HepG2 (cell line): ENCODE data around the gene CDT1. TPM values are rescaled to one million over a fixed set of nuclear protein-coding genes. Genes with fewer than 3 reads are reported as not detected.

Experiments
- AGO2 ChIP-seq: fragments of 200-400 bp; formaldehyde crosslinking; optimal IDR thresholded peaks from 2 replicates; pipeline ENCODE3; 2017; ENCODE audit warnings: mild to moderate bottlenecking, low read depth, low read length, moderate library complexity
- ARID3A ChIP-seq: IDR thresholded peaks from 2 replicates; pipeline ENCODE4 v1.6.1; 2012; ENCODE audit warnings: low read depth, low read length, improper control_type of control experiment
- CAMTA2 ChIP-seq: sonication (generic); formaldehyde crosslinking; IDR thresholded peaks from 2 replicates; pipeline ENCODE4 v1.4.0; 2020; ENCODE audit warnings: mild to moderate bottlenecking, missing genetic modification reagents, borderline replicate concordance
- ELF1 ChIP-seq: sonication (generic); formaldehyde crosslinking; IDR thresholded peaks from 2 replicates; pipeline ENCODE4 v1.4.0; 2020; ENCODE audit warnings: missing genetic modification reagents
- ETS1 ChIP-seq: sonication (generic); formaldehyde crosslinking; IDR thresholded peaks from 2 replicates; pipeline ENCODE4 v1.4.0; 2020; ENCODE audit warnings: missing genetic modification reagents
- FOSL1 ChIP-seq: sonication (generic); formaldehyde crosslinking; IDR thresholded peaks from 2 replicates; pipeline ENCODE4 v1.9.0; 2021; ENCODE audit warnings: missing genetic modification reagents, borderline replicate concordance
- FOXA3 ChIP-seq: IDR thresholded peaks from 2 replicates; pipeline ENCODE4 v1.6.1; 2016; ENCODE audit warnings: missing genetic modification reagents, missing compliant biosample characterization
- MED8 ChIP-seq: sonication (generic); formaldehyde crosslinking; IDR thresholded peaks from 2 replicates; pipeline ENCODE4 v1.8.1; 2023; ENCODE audit warnings: mild to moderate bottlenecking, missing genetic modification reagents; ENCODE audit not compliant: insufficient replicate concordance
- NFKB2 ChIP-seq: sonication (generic); formaldehyde crosslinking; IDR thresholded peaks from 2 replicates; pipeline ENCODE4 v1.4.0; 2020; ENCODE audit warnings: missing genetic modification reagents, borderline replicate concordance
- RBM39 ChIP-seq: fragments of 200-400 bp; formaldehyde crosslinking; IDR thresholded peaks from one replicate; pipeline ENCODE4 v1.6.1; 2018; ENCODE audit warnings: antibody characterized with exemption, mild to moderate bottlenecking, low read depth, low read length; ENCODE audit not compliant: poor library complexity, severe bottlenecking
- ZBTB2 ChIP-seq: sonication (generic); formaldehyde crosslinking; IDR thresholded peaks from 2 replicates; pipeline ENCODE4 v1.8.0; 2022; ENCODE audit warnings: low read depth, missing genetic modification reagents
- ZBTB34 ChIP-seq: sonication (generic); formaldehyde crosslinking; IDR thresholded peaks from 2 replicates; pipeline ENCODE4 v1.8.0; 2022; ENCODE audit warnings: mild to moderate bottlenecking, missing genetic modification reagents
- ZMAT5 ChIP-seq: sonication (generic); formaldehyde crosslinking; IDR thresholded peaks from 2 replicates; pipeline ENCODE4 v1.5.0; 2020; ENCODE audit warnings: mild to moderate bottlenecking, low read depth, missing genetic modification reagents, borderline replicate concordance
- ZNF234 ChIP-seq: sonication (generic); formaldehyde crosslinking; conservative IDR thresholded peaks from 2 replicates; pipeline ENCODE4 v1.5.1; 2020; ENCODE audit warnings: mild to moderate bottlenecking, missing genetic modification reagents
- ZNF460 ChIP-seq: sonication (generic); formaldehyde crosslinking; IDR thresholded peaks from 2 replicates; pipeline ENCODE4 v1.5.1; 2020; ENCODE audit warnings: missing genetic modification reagents, mild to moderate bottlenecking, borderline replicate concordance
- ZNF556 ChIP-seq: sonication (generic); formaldehyde crosslinking; IDR thresholded peaks from 2 replicates; pipeline ENCODE4 v1.4.0; 2020; ENCODE audit warnings: mild to moderate bottlenecking, missing genetic modification reagents, borderline replicate concordance
- ZNF558 ChIP-seq: sonication (generic); formaldehyde crosslinking; IDR thresholded peaks from 2 replicates; pipeline ENCODE4 v1.9.0; 2022; ENCODE audit warnings: mild to moderate bottlenecking, missing genetic modification reagents, borderline replicate concordance
- ZNF616 ChIP-seq: sonication (generic); formaldehyde crosslinking; IDR thresholded peaks from 2 replicates; pipeline ENCODE4 v1.5.0; 2020; ENCODE audit warnings: low read depth, mild to moderate bottlenecking, missing genetic modification reagents
- polyA plus RNA-seq, 8 experiments: library from polyadenylated mRNA; depleted of rRNA in 3 of 8; stranded (reverse) in 7 of 8; unstranded in 1 of 8; fragments of >200 nt; fragmentation: Illumina TruSeq in 4 of 8; extraction: Trizol in 4 of 8; gene quantifications; 2 replicates each; pipeline versions ENCODE4 v1.2.1 to v1.2.3, GENCODE V29; 2011 to 2016; ENCODE audit warnings: low read depth in 4 of 8, missing spikeins in 1 of 8, mixed read lengths in 1 of 8; ENCODE audit not compliant: insufficient read depth in 1 of 8
- total RNA-seq, 5 experiments: library from RNA; depleted of rRNA; stranded (reverse); fragments of >200 nt; fragmentation: Illumina TruSeq; extraction: Trizol; gene quantifications; 2 replicates each; pipeline ENCODE4 v1.2.3, GENCODE V29; 2016; ENCODE audit warnings: low read depth in 1 of 5

The CDT1 gene
- total and polyA plus RNA-seq, 2 of the 13 experiments (the other 11 are each of a cell fraction or from before 2014, with no cell fraction given), result 23.1 to 23.8 TPM

GRCh38 chr16:88759245-88759975 lies 44.2 kb upstream of the CDT1 start (continued):
- TF ChIP-seq ZBTB34 (CRISPR knock-in tag) (no peak), ETS1 (CRISPR knock-in tag) (no peak), FOSL1 (CRISPR knock-in tag) (no peak), ZBTB2 (CRISPR knock-in tag) (no peak), ZNF460 (peak; percentile 34; the same call in 1 of the 2 replicates), FOXA3 (CRISPR knock-in tag) (peak; percentile 68), ZNF558 (CRISPR knock-in tag) (0 out of 2 replicates have a peak, but pooled peaks have one; percentile 75), MED8 (CRISPR knock-in tag) (no peak), ARID3A (no peak), ZMAT5 (CRISPR knock-in tag) (no peak), RBM39 (peak; percentile 66), ZNF616 (CRISPR knock-in tag) (0 out of 2 replicates have a peak, but pooled peaks have one; percentile 11), ELF1 (CRISPR knock-in tag) (peak; percentile 60), CAMTA2 (CRISPR knock-in tag) (no peak), ZNF234 (CRISPR knock-in tag) (0 out of 2 replicates have a peak, but pooled peaks have one; percentile 60), AGO2 (peak; percentile 89), ZNF556 (CRISPR knock-in tag) (peak; percentile 79; the same call in 1 of the 2 replicates), NFKB2 (CRISPR knock-in tag) (peak; percentile 49; the same call in 1 of the 2 replicates)
